ENCODE results near the gene BPIFB3.

DNA sequence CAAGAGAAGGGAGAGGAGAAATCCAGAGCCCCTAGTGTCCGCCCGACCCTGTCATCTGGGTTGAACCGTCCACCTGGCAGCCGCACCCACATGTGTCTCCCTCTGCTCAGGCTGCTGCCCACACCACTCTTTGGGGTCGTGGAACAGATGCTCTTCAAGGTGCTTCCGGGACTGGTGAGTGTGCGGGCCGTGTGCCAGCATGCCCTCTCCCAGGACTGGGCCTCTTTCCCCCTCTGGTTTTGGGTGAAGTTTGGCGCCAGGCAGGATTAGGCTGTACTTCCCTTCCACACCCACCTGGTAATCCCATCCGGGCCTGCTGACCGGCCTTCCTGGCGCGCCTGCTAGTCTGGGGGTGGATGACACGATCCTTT is 7.9 kb downstream of the BPIFB3 start:
- no peak for TF ChIP-seq POLR2A (IDR thresholded peaks at IDR 0.05)
- TF ChIP-seq, protein P1, sequence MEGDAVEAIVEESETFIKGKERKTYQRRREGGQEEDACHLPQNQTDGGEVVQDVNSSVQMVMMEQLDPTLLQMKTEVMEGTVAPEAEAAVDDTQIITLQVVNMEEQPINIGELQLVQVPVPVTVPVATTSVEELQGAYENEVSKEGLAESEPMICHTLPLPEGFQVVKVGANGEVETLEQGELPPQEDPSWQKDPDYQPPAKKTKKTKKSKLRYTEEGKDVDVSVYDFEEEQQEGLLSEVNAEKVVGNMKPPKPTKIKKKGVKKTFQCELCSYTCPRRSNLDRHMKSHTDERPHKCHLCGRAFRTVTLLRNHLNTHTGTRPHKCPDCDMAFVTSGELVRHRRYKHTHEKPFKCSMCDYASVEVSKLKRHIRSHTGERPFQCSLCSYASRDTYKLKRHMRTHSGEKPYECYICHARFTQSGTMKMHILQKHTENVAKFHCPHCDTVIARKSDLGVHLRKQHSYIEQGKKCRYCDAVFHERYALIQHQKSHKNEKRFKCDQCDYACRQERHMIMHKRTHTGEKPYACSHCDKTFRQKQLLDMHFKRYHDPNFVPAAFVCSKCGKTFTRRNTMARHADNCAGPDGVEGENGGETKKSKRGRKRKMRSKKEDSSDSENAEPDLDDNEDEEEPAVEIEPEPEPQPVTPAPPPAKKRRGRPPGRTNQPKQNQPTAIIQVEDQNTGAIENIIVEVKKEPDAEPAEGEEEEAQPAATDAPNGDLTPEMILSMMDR (IDR thresholded peaks at IDR 0.05): no peak

All from heart left ventricle (tissue), 13 donors.